ENCODE data around the gene ZNF674.

ZNF674 gene
- 3.9 reads per million, percentile 15 among the genes with 10 or more reads in this experiment for total RNA-seq

GRCh38 chrX:46545111-46546005 is at the start of gene ZNF674:
ZNF674 (minus strand) TSS chrX:46545421; CDS start chrX:46542087, 3,334 bp downstream.
- peak; percentile 90 for DNase-seq

- no peak for DNase-seq
Observed at GRCh38 chrX:46589977-46590723, 44.9 kb upstream of the ZNF674 start.

GRCh38 chrX:46588263-46588662 is 43.0 kb upstream of the ZNF674 start:
- DNase-seq, result peak; percentile 35

- DNase-seq, result no peak
Observed at GRCh38 chrX:46587753-46588171, 42.5 kb upstream of the ZNF674 start.

- DNase-seq, result no peak
Observed at GRCh38 chrX:46587158-46587557, 41.9 kb upstream of the ZNF674 start.

- DNase-seq, result no peak
Observed at GRCh38 chrX:46584736-46585135, 39.5 kb upstream of the ZNF674 start.

- no peak for DNase-seq
Observed at GRCh38 chrX:46582966-46583365, 37.7 kb upstream of the ZNF674 start.

GRCh38 chrX:46582325-46582724 is 37.1 kb upstream of the ZNF674 start:
- DNase-seq, result no peak

- DNase-seq, result no peak
Observed at GRCh38 chrX:46580613-46581012, 35.4 kb upstream of the ZNF674 start.

- DNase-seq, result no peak
Observed at GRCh38 chrX:46579250-46579649, 34.0 kb upstream of the ZNF674 start.

- no peak for DNase-seq
Observed at GRCh38 chrX:46577221-46578005, 32.2 kb upstream of the ZNF674 start.

GRCh38 chrX:46576458-46576857 is 31.2 kb upstream of the ZNF674 start:
- DNase-seq, result no peak

- no peak for DNase-seq
Observed at GRCh38 chrX:46575991-46576392, 30.8 kb upstream of the ZNF674 start.

GRCh38 chrX:46575586-46575985 is 30.4 kb upstream of the ZNF674 start:
- no peak for DNase-seq

- DNase-seq, result peak; percentile 29
Observed at GRCh38 chrX:46574774-46575381, 29.7 kb upstream of the ZNF674 start.

GRCh38 chrX:46573892-46574773 is 28.9 kb upstream of the ZNF674 start:
- DNase-seq, result peak; percentile 68

GRCh38 chrX:46573331-46573891 is 28.2 kb upstream of the ZNF674 start, which contains the start of gene CHST7:
CHST7 (plus strand) TSS chrX:46573765; CDS start chrX:46573932, 167 bp downstream.
- peak; percentile 41 for DNase-seq

GRCh38 chrX:46572340-46572936 is 27.2 kb upstream of the ZNF674 start:
- peak; percentile 16 for DNase-seq

GRCh38 chrX:46571423-46572339 is 26.5 kb upstream of the ZNF674 start:
- no peak for DNase-seq

Data from effector CD4-positive, alpha-beta T cell (primary cell).